ENCODE results near the gene ABHD12. TPM values are rescaled to one million over a fixed set of nuclear protein-coding genes. Genes with fewer than 3 reads are reported as not detected.

The ABHD12 gene
- total RNA-seq, 4 donors from 2014 or later, result 10.0 to 47.6 (median 36.3) TPM

DNA sequence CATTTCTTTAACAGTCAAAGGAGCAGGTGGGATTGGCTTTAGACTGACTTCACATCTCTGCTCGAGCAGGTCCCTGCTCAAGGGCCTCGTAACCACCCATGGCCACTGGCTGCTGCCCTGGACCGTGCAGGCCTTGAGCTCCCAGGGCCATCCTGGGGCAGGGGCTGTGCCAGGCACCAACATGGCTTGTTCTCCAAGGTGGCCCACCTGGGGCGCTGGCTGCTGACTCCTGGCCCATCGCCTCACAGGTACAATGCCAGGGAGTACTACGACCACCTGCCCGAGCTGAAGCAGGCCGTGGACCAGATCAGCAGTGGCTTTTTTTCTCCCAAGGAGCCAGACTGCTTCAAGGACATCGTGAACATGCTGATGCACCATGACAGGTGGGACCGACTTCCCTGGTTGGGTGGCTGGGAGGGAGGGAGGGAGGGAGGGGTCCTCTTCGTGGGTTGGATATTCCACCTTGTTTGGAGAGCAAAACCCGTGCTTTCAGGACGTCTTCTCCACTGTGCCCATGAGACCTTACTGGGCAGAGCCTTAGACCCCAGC is 96.7 kb downstream of the ABHD12 start:
- no peaks in the 10 kb centered on the region for H3K27me3 ChIP-seq
- TF ChIP-seq POLR2A (IDR thresholded peaks at IDR 0.05), result no peak
- TF ChIP-seq, protein P1, sequence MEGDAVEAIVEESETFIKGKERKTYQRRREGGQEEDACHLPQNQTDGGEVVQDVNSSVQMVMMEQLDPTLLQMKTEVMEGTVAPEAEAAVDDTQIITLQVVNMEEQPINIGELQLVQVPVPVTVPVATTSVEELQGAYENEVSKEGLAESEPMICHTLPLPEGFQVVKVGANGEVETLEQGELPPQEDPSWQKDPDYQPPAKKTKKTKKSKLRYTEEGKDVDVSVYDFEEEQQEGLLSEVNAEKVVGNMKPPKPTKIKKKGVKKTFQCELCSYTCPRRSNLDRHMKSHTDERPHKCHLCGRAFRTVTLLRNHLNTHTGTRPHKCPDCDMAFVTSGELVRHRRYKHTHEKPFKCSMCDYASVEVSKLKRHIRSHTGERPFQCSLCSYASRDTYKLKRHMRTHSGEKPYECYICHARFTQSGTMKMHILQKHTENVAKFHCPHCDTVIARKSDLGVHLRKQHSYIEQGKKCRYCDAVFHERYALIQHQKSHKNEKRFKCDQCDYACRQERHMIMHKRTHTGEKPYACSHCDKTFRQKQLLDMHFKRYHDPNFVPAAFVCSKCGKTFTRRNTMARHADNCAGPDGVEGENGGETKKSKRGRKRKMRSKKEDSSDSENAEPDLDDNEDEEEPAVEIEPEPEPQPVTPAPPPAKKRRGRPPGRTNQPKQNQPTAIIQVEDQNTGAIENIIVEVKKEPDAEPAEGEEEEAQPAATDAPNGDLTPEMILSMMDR (IDR thresholded peaks at IDR 0.05), result no peak
- no peaks in the 10 kb centered on the region for H3K4me1 ChIP-seq
- no peak overlapping the region for H3K4me3 ChIP-seq
- H3K27ac ChIP-seq, result no peak overlapping the region
- DNase-seq, result no peak
- intact Hi-C loops (cut with DNase I; ENCODE audit: low total_unique reads), result loop anchor here (10.0 kb wide), 1 partner anchor 101 kb away; the partner anchor contains the start of gene ABHD12
- H3K36me3 ChIP-seq, result no peaks in the 10 kb centered on the region
- no peaks in the 10 kb centered on the region for H3K9me3 ChIP-seq

DNA sequence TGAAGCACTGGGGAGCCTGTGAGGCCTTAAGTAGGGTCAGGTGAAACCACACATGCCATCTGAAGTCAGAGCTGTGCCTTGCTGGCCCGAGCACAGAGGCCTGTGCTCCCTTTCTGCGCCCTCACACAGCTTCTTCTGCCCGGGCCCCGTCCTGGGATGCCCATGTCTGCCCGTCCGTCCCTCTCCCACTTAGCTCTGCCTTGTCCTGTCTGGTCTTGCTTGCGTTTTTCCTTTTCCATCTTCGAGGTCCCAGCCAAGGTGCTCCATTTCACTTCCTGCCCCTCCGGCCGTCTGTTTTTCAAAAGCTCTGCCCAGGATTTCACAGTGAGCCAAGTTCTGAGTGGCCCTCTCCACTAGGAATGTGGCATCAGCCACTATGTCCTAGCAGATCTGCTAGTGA is 97.1 kb downstream of the ABHD12 start:
- Histone ChIP-seq H3K36me3 (no peaks in the 10 kb centered on the region), H3K27me3 (no peaks in the 10 kb centered on the region), H3K27ac (no peak overlapping the region), H3K4me1 (no peaks in the 10 kb centered on the region), H3K4me3 (no peak overlapping the region), H3K9me3 (no peaks in the 10 kb centered on the region)
- no peak for DNase-seq
- intact Hi-C loops (cut with DNase I; ENCODE audit: low total_unique reads), result loop anchor here (10.0 kb wide), 1 partner anchor 101 kb away; the partner anchor contains the start of gene ABHD12
- no peak for TF ChIP-seq POLR2A (IDR thresholded peaks at IDR 0.05)

DNA sequence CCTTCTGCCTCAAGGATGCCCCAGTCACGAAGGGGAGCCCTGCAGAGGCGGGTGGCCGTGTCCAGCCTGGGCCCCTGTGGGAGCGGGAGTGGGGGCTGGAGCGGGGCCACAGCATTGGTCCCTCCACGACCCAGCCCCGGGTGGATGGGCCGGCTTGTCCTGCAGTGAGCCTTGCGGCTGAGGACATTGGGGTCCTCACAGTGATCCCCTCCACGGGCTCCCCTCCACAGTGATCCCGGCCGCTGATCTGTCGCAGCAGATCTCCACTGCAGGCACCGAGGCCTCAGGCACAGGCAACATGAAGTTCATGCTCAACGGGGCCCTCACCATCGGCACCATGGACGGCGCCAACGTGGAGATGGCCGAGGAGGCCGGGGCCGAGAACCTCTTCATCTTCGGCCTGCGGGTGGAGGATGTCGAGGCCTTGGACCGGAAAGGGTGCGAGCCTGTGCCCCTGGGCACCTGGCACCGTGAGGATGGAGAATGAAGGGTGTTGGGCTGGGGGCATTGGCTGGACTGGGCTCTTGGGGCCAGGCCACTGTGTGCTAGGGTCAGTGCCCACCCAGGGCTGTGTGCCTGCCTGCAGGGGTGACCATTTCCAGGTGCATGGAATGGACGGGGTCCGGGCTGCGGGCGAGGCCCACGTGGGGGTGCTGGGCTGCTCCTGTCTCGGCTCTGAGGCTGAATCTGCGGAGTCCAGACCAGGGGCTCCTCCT is 98.3 kb downstream of the ABHD12 start:
- H3K27ac ChIP-seq, result no peak overlapping the region
- no peaks in the 10 kb centered on the region for H3K4me1 ChIP-seq
- no peaks in the 10 kb centered on the region for H3K36me3 ChIP-seq
- no peak for DNase-seq
- no peak for TF ChIP-seq POLR2A (IDR thresholded peaks at IDR 0.05)
- TF ChIP-seq, protein P1 (IDR thresholded peaks at IDR 0.05), result no peak
- no peaks in the 10 kb centered on the region for H3K27me3 ChIP-seq
- intact Hi-C loops (cut with DNase I; ENCODE audit: low total_unique reads), result loop anchor here (10.0 kb wide), 1 partner anchor 102 kb away; the partner anchor contains the start of gene ABHD12
- H3K9me3 ChIP-seq, result no peaks in the 10 kb centered on the region
- H3K4me3 ChIP-seq, result no peak overlapping the region

DNA sequence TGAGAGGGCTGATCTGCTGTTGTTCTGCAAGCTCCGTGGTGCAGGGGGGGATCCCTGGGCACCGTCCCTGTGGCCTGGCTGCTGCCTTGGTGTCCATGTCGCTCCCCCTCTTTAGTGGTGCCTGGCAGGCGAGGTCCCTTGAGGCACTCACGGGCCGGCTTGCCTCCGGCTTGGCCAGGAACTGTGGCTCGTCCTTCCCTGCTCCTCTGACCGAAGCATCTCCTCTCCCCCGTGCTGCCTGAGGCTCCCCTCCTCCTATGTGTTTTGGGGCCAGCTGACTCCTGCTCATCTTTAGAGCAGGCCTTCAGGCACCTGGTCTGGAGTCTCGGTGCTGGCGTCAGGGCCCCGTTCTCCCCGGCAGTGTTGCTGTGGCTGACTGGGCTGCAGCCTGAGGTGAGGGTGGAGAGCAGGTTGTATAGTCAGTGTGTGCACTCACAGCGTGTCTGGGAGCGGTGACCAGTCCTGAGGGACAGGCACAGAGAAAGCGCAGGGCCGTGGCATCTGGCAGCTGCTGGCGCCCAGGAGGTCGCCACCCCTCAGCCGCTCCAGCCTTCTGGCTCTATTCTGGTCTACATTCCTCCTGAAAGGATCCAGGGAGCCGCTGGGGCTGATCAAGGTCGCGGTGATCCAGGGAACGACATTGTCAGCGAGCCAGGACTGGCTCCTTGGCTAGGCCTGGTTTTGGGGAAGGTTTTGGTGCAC is 99.1 kb downstream of the ABHD12 start:
- H3K27ac ChIP-seq, result peak overlapping the region in 1 of 2 donors; percentile 13
- H3K27me3 ChIP-seq, result no peaks in the 10 kb centered on the region
- DNase-seq, result no peak
- H3K9me3 ChIP-seq, result no peaks in the 10 kb centered on the region
- intact Hi-C loops (cut with DNase I; ENCODE audit: low total_unique reads), result loop anchor here (10.0 kb wide), 1 partner anchor 103 kb away; the partner anchor contains the start of gene ABHD12
- no peaks in the 10 kb centered on the region for H3K36me3 ChIP-seq
- no peaks in the 10 kb centered on the region for H3K4me1 ChIP-seq
- H3K4me3 ChIP-seq, result no peak overlapping the region
- TF ChIP-seq POLR2A (IDR thresholded peaks at IDR 0.05), result no peak
- TF ChIP-seq, protein P1 (IDR thresholded peaks at IDR 0.05), result no peak

DNA sequence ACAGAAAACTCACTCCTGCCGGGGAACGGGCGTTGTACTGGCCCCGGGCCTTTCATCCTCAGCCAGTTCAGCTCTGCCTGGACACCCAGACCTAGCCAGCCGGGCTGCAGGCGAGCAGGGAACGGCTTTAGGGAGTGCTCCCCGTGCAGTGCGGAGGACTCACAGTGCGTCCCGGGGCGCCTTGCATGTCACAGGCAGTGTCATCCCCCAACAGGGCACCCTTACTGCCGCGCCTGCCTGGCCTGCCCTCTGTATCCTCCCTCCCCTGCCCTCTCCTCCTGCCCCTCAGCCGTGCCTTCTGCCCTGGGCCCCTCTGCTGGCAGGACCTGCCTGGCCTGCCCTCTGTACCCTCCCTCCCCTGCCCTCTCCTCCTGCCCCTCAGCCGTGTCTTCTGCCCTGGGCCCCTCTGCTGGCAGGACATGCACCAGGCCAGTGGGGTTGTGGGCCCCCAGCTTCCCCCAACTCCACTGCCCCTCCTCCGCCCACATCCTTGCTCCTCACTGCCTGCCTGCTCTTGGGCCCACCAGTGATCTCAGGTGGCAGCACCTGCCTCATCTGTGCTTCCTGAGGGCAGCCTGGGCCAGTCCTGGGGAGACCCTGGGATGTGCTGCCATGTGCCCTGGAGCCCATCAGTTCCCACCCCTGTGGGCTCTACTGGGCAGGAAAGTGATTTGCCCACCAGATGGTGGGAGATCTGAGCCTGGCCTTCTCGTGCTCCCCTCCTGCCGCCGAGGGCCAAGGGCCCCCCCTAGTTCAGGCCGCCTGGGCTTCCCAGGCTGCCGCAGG is 99.8 kb downstream of the ABHD12 start:
- Histone ChIP-seq H3K27me3 (no peaks in the 10 kb centered on the region), H3K9me3 (no peaks in the 10 kb centered on the region), H3K4me3 (no peak overlapping the region), H3K4me1 (no peaks in the 10 kb centered on the region), H3K27ac (peak overlapping the region in 1 of 2 donors; percentile 13), H3K36me3 (no peaks in the 10 kb centered on the region)
- intact Hi-C loops (cut with DNase I; ENCODE audit: low total_unique reads), result loop anchor here (10.0 kb wide), 1 partner anchor 104 kb away; the partner anchor contains the start of gene ABHD12
- no peak for DNase-seq
- TF ChIP-seq, protein P1 (IDR thresholded peaks at IDR 0.05), result no peak
- no peak for TF ChIP-seq POLR2A (IDR thresholded peaks at IDR 0.05)

All from uterus (tissue), 4 donors.